Smooth muscle cell (in vitro differentiated cells): ENCODE data around the gene LIMCH1. TPM values are rescaled to one million over a fixed set of nuclear protein-coding genes. Genes with fewer than 3 reads are reported as not detected.
"Not testable (repeated sequence)": the region's sequence is repeated elsewhere in the genome, so short reads cannot be mapped to it uniquely, and the experiment has no call there.

Source experiments
- DNase-seq: peaks from one replicate; lab custom pipeline; 2025; ENCODE audit not compliant: unreplicated experiment; lab: John Stamatoyannopoulos, UW
- H2AFZ ChIP-seq: fragments of 200-600 bp; sonication (generic); 2 replicates; pipeline ENCODE4 v1.6.0; 2016; ENCODE audit warnings: antibody characterized with exemption, low read depth, mild to moderate bottlenecking
- H3F3A ChIP-seq: fragments of 200-600 bp; sonication (generic); 2 replicates; pipeline ENCODE4 v1.6.0; 2017; ENCODE audit warnings: antibody characterized with exemption, low read depth
- H3K27ac ChIP-seq: fragments of 200-600 bp; sonication (generic); 2 replicates; pipeline ENCODE4 v1.5.1; 2016; ENCODE audit warnings: low read depth, mild to moderate bottlenecking
- H3K27me3 ChIP-seq: fragments of 200-600 bp; sonication (generic); 2 replicates; pipeline ENCODE4 v1.6.1; 2016; ENCODE audit warnings: low read depth, mild to moderate bottlenecking
- H3K36me3 ChIP-seq: fragments of 200-600 bp; sonication (generic); 2 replicates; pipeline ENCODE4 v1.5.1; 2016; ENCODE audit warnings: low read depth
- H3K4me1 ChIP-seq: fragments of 200-600 bp; sonication (generic); 2 replicates; pipeline ENCODE4 v1.5.1; 2016; ENCODE audit warnings: low read depth
- H3K4me2 ChIP-seq: fragments of 200-600 bp; sonication (generic); 2 replicates; pipeline ENCODE4 v1.6.0; 2016; ENCODE audit warnings: mild to moderate bottlenecking
- H3K4me3 ChIP-seq: fragments of 200-600 bp; sonication (generic); 2 replicates; pipeline ENCODE4 v1.5.1; 2016; ENCODE audit warnings: mild to moderate bottlenecking
- H3K79me2 ChIP-seq: fragments of 200-600 bp; sonication (generic); 2 replicates; pipeline ENCODE4 v1.6.0; 2016; ENCODE audit warnings: low read depth, mild to moderate bottlenecking
- H3K9ac ChIP-seq: fragments of 200-600 bp; sonication (generic); 2 replicates; pipeline ENCODE4 v1.6.0; 2016; ENCODE audit warnings: low read depth
- H3K9me3 ChIP-seq: fragments of 200-600 bp; sonication (generic); replicated peaks from 2 replicates; pipeline ENCODE4 v1.5.1; 2016; ENCODE audit warnings: low read depth
- H4K20me1 ChIP-seq: fragments of 200-600 bp; sonication (generic); 2 replicates; pipeline ENCODE4 v1.6.0; 2016; ENCODE audit warnings: low read depth
- CTCF ChIP-seq: fragments of 200-600 bp; sonication (generic); IDR thresholded peaks from 2 replicates; pipeline ENCODE4 v1.5.1; 2017; ENCODE audit warnings: borderline replicate concordance, mild to moderate bottlenecking, antibody characterized with exemption; ENCODE audit not compliant: insufficient read depth, poor library complexity, severe bottlenecking
- WGBS: methylation state at CpG from one replicate; pipeline ENCODE4 v1.1.7; 2016; ENCODE audit warnings: low lambda C conversion rate; 5-methylcytosine and 5-hydroxymethylcytosine counted together
- polyA plus RNA-seq: library from polyadenylated mRNA; unstranded; fragments of >200 nt; fragmentation: Nextera tagmentation; extraction: Ambion mirVana; gene quantifications from 2 replicates; pipeline ENCODE4 v1.2.1, GENCODE V29; 2016
- total RNA-seq: library from RNA; depleted of rRNA; stranded (reverse); fragments of >200 nt; gene quantifications from 2 replicates; pipeline ENCODE4 v1.2.3, GENCODE V29; 2014

LIMCH1 gene
- total and polyA plus RNA-seq, 2 experiments from 2014 or later: 2.6 to 7.6 TPM

- Histone ChIP-seq H3K4me1 (peaks cover 11% of the 10 kb centered on the region), H3K27ac (no peak overlapping the region), H4K20me1 (no peaks in the 10 kb centered on the region), H3K79me2 (no peaks in the 10 kb centered on the region), H3F3A (no peaks in the 10 kb centered on the region), H3K9ac (no peak overlapping the region), H3K9me3 (no peaks in the 10 kb centered on the region), H2AFZ (no peak overlapping the region), H3K4me3 (no peak overlapping the region), H3K4me2 (peak overlapping the region; percentile 38), H3K36me3 (no peaks in the 10 kb centered on the region), H3K27me3 (no peaks in the 10 kb centered on the region)
- WGBS: 91% methylated on average over 1 of the region's 1 CpG
- no peak for TF ChIP-seq CTCF
- no peak for DNase-seq
Observed at GRCh38 chr4:41639291-41639690, 101.3 kb downstream of the LIMCH1 start.

- Histone ChIP-seq H3K4me2 (no peak overlapping the region), H3K9me3 (no peaks in the 10 kb centered on the region), H3K4me3 (no peak overlapping the region), H3K9ac (no peak overlapping the region), H2AFZ (no peak overlapping the region), H3K27me3 (peaks cover 7% of the 10 kb centered on the region), H3K79me2 (no peaks in the 10 kb centered on the region), H3K27ac (no peak overlapping the region), H4K20me1 (no peaks in the 10 kb centered on the region), H3K36me3 (no peaks in the 10 kb centered on the region), H3F3A (no peaks in the 10 kb centered on the region), H3K4me1 (peaks cover 11% of the 10 kb centered on the region)
- DNase-seq: no peak
- no peak for TF ChIP-seq CTCF
- 71% methylated on average over 6 of the region's 6 CpGs for WGBS
Observed at GRCh38 chr4:41640906-41641305, 102.9 kb downstream of the LIMCH1 start.

- not testable (repeated sequence) for H3K79me2 ChIP-seq, DNase-seq, H3K36me3 ChIP-seq, H3K27ac ChIP-seq, H2AFZ ChIP-seq, H3K9ac ChIP-seq, H3K27me3 ChIP-seq, H3K4me3 ChIP-seq, H3K4me2 ChIP-seq, H4K20me1 ChIP-seq, H3K9me3 ChIP-seq, H3F3A ChIP-seq
- H3K4me1 ChIP-seq: peaks cover 11% of the 10 kb centered on the region
- WGBS: 100% methylated on average over 1 of the region's 1 CpG
Observed at GRCh38 chr4:41642746-41643145, 104.8 kb downstream of the LIMCH1 start.

GRCh38 chr4:41643331-41643730, 105.4 kb downstream of the LIMCH1 start:
- no peaks in the 10 kb centered on the region for H4K20me1 ChIP-seq
- TF ChIP-seq CTCF: no peak
- no peaks in the 10 kb centered on the region for H3K9me3 ChIP-seq
- H3F3A ChIP-seq: no peaks in the 10 kb centered on the region
- H3K4me1 ChIP-seq: peaks cover 11% of the 10 kb centered on the region
- H3K9ac ChIP-seq: no peak overlapping the region
- H3K4me2 ChIP-seq: no peak overlapping the region
- no peaks in the 10 kb centered on the region for H3K36me3 ChIP-seq
- DNase-seq: no peak
- no peak overlapping the region for H3K4me3 ChIP-seq
- no peak overlapping the region for H3K27ac ChIP-seq
- no peak overlapping the region for H2AFZ ChIP-seq
- no peaks in the 10 kb centered on the region for H3K79me2 ChIP-seq
- peaks cover 7% of the 10 kb centered on the region for H3K27me3 ChIP-seq
